Stimulated activated CD8-positive, alpha-beta memory T cell treated with anti-CD3 and anti-CD28 coated beads, Interleukin-7, amount 100 ng/mL, for 4 hours (primary cell): ENCODE measurements around the gene CCR5AS.
A peak's percentile ranks its signal among the peaks of the same experiment; 100 is the strongest.

ENCODE experiments used
- DNase-seq, 2 donors: peaks; one replicate each; pipeline ENCODE4 v3.0.0-alpha.2; 2020; ENCODE audit warnings: low read depth in 2 of 2

Gene CCR5AS

DNA sequence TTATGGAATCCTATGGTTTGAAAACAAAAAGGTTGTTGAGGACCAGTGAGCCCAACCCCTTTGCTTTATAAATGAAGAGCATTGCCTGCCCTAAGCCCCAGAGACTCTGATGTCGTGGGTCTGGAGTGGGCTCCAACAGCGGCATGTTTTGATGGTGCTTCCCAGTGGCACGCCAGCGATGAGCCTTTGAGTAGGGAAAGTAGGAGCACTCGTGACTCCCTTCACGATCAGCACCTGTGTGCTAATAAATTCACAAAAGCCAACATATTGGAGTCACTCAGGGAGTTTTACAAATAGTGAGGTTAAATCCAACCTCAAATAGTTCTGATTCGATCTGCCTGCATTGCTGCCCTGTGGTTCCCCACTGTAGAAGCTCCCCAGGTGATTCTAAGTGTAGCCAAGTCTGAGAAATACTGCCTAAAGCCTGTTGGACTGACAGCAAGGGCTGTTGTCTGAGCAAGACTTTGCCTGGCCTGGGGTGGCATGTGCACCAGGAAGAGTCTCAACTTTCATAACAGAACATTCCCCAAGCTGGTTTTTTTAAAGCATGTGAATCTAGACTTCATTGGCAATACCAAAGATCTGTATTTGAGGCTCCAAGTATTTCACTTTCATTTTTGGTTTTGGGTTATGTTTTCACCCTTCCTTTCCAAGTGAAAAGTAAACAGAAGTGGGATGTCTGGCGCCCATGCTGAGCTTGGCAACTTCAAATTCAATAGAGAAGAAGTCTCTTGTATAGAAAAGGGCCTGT lies 26.2 kb downstream of the CCR5AS start:
- no peak for DNase-seq

DNA sequence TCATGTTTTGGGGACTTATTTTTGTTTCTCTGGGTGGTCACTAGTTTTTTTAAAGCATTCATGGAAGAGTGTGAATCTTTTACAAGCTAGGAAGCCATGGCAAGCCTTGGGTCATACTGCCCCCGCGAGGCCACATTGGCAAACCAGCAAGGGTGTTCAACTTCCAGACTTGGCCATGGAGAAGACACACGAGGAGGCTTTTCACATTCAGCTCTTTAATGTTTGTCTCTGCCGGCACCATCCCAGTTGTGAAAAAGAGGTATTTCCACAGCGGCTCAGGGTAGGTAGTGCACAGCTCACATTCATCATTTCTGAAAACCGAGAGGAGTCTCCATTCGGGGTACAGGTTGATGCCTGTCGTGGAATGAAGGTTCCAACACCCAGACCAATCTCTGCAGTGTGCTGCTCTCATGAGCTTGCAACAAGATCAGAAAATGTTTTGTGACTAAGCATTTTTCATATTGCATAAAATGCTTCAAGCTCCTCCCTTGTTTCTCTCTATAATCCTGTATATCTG lies 28.4 kb downstream of the CCR5AS start:
- DNase-seq, result peak; percentile 40 to 47

DNA sequence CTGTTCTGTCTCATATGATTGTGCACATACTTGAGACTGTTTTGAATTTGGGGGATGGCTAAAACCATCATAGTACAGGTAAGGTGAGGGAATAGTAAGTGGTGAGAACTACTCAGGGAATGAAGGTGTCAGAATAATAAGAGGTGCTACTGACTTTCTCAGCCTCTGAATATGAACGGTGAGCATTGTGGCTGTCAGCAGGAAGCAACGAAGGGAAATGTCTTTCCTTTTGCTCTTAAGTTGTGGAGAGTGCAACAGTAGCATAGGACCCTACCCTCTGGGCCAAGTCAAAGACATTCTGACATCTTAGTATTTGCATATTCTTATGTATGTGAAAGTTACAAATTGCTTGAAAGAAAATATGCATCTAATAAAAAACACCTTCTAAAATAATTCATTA lies 31.1 kb downstream of the CCR5AS start:
- DNase-seq, result no peak

DNA sequence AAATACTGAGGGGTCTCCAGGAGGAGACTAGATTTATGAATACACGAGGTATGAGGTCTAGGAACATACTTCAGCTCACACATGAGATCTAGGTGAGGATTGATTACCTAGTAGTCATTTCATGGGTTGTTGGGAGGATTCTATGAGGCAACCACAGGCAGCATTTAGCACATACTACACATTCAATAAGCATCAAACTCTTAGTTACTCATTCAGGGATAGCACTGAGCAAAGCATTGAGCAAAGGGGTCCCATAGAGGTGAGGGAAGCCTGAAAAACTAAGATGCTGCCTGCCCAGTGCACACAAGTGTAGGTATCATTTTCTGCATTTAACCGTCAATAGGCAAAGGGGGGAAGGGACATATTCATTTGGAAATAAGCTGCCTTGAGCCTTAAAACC lies 31.6 kb downstream of the CCR5AS start:
- no peak for DNase-seq

DNA sequence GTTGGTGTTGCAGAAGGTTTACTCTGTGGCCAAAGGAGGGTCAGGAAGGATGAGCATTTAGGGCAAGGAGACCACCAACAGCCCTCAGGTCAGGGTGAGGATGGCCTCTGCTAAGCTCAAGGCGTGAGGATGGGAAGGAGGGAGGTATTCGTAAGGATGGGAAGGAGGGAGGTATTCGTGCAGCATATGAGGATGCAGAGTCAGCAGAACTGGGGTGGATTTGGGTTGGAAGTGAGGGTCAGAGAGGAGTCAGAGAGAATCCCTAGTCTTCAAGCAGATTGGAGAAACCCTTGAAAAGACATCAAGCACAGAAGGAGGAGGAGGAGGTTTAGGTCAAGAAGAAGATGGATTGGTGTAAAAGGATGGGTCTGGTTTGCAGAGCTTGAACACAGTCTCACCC lies 32.1 kb downstream of the CCR5AS start:
- DNase-seq, result no peak

DNA sequence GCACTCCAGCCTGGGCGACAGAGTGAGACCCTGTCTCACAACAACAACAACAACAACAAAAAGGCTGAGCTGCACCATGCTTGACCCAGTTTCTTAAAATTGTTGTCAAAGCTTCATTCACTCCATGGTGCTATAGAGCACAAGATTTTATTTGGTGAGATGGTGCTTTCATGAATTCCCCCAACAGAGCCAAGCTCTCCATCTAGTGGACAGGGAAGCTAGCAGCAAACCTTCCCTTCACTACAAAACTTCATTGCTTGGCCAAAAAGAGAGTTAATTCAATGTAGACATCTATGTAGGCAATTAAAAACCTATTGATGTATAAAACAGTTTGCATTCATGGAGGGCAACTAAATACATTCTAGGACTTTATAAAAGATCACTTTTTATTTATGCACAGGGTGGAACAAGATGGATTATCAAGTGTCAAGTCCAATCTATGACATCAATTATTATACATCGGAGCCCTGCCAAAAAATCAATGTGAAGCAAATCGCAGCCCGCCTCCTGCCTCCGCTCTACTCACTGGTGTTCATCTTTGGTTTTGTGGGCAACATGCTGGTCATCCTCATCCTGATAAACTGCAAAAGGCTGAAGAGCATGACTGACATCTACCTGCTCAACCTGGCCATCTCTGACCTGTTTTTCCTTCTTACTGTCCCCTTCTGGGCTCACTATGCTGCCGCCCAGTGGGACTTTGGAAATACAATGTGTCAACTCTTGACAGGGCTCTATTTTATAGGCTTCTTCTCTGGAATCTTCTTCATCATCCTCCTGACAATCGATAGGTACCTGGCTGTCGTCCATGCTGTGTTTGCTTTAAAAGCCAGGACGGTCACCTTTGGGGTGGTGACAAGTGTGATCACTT lies 34.1 kb downstream of the CCR5AS start:
- no peak for DNase-seq

DNA sequence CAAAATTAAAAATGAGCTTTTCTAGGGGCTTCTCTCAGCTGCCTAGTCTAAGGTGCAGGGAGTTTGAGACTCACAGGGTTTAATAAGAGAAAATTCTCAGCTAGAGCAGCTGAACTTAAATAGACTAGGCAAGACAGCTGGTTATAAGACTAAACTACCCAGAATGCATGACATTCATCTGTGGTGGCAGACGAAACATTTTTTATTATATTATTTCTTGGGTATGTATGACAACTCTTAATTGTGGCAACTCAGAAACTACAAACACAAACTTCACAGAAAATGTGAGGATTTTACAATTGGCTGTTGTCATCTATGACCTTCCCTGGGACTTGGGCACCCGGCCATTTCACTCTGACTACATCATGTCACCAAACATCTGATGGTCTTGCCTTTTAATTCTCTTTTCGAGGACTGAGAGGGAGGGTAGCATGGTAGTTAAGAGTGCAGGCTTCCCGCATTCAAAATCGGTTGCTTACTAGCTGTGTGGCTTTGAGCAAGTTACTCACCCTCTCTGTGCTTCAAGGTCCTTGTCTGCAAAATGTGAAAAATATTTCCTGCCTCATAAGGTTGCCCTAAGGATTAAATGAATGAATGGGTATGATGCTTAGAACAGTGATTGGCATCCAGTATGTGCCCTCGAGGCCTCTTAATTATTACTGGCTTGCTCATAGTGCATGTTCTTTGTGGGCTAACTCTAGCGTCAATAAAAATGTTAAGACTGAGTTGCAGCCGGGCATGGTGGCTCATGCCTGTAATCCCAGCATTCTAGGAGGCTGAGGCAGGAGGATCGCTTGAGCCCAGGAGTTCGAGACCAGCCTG lies 35.1 kb downstream of the CCR5AS start:
- no peak for DNase-seq

DNA sequence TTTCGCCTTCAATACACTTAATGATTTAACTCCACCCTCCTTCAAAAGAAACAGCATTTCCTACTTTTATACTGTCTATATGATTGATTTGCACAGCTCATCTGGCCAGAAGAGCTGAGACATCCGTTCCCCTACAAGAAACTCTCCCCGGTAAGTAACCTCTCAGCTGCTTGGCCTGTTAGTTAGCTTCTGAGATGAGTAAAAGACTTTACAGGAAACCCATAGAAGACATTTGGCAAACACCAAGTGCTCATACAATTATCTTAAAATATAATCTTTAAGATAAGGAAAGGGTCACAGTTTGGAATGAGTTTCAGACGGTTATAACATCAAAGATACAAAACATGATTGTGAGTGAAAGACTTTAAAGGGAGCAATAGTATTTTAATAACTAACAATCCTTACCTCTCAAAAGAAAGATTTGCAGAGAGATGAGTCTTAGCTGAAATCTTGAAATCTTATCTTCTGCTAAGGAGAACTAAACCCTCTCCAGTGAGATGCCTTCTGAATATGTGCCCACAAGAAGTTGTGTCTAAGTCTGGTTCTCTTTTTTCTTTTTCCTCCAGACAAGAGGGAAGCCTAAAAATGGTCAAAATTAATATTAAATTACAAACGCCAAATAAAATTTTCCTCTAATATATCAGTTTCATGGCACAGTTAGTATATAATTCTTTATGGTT lies 35.9 kb downstream of the CCR5AS start, which contains the start of gene CCR5:
Gene CCR5 (plus strand): TSS at position 108 of the 680 bp plus-strand sequence. CDS start 1,957 bp downstream, outside the sequence.
- no peak for DNase-seq

DNA sequence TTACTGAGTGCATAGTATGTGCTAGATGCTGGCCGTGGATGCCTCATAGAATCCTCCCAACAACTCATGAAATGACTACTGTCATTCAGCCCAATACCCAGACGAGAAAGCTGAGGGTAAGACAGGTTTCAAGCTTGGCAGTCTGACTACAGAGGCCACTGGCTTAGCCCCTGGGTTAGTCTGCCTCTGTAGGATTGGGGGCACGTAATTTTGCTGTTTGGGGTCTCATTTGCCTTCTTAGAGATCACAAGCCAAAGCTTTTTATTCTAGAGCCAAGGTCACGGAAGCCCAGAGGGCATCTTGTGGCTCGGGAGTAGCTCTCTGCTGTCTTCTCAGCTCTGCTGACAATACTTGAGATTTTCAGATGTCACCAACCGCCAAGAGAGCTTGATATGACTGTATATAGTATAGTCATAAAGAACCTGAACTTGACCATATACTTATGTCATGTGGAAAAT lies 37.2 kb downstream of the CCR5AS start:
- DNase-seq, result no peak

DNA sequence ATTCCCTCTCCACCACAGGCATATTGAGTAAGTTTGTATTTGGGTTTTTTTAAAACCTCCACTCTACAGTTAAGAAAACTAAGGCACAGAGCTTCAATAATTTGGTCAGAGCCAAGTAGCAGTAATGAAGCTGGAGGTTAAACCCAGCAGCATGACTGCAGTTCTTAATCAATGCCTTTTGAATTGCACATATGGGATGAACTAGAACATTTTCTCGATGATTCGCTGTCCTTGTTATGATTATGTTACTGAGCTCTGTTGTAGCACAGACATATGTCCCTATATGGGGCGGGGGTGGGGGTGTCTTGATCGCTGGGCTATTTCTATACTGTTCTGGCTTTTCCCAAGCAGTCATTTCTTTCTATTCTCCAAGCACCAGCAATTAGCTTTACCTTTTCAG lies 37.7 kb downstream of the CCR5AS start:
- no peak for DNase-seq

DNA sequence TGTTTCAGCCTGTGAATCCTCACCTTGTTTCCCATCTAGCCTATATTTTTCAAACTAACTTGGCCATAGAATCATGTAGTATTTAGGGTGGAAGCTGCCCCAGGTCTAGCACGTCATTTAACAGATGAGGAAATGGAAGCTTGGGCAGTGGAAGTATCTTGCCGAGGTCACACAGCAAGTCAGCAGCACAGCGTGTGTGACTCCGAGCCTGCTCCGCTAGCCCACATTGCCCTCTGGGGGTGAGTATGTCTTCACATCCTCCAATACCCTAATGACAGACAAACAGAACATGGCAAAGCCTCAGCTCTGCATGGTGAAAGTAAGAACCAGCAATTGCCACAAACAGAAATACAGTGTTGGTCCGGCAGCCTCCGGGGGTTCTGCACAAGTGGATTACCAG lies 38.3 kb downstream of the CCR5AS start:
- peak; percentile 50 to 59 for DNase-seq

DNA sequence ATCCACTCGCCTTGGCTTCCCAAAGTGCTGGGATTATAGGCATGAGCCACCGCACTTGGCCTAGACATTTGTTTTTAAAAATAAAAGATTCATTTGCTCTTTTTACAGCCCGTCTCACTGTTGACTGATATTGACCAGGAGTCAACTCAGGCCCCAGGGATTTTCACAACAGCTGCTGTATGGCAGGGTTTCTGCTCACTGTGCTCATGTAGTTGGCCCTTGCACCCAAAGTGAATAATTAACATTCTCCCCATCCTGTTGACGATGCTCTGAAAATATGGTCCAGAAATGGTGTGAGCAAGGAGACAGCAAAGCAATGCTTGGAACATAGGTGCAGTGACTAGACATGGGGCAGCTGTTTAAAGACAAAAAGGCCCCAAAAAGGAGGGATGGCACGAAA lies 39.1 kb downstream of the CCR5AS start:
- DNase-seq, result no peak

DNA sequence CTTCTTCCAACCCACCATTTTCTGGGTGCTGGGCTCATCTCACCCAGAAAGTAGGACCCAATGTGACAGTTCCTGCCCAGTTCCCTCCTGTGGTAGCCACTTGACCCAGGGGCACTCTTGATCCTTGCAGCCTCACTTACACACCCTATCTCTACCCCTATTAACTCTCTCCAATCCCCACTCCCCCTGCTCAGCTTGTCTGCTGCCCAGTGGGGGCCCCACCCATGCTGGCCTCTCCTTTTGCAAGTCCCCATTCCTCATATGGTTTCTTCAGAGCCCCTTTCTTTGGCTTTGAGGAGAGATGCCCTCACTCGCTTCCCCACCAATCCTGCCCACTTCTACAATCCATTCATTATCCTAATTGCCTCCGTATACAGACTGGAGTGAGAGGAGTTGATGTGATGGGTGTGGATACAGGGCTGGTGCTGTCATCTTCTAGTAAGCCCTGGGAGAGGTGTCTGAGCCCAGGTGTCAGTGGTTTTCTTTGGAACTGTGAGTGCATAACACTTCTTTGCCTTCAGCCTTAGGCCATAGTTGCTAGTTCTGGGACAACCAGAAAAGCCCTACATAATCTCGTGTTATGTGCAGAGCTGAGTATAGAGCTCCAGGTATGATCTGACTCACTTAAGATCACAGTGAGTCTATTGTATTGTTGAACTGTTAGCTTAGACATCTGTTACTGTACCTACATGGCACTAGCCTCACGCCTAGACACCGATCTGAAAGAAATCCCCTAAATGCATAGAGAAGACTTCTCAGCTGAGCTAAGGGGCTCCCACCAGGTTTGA lies 40.9 kb downstream of the CCR5AS start:
- no peak for DNase-seq

DNA sequence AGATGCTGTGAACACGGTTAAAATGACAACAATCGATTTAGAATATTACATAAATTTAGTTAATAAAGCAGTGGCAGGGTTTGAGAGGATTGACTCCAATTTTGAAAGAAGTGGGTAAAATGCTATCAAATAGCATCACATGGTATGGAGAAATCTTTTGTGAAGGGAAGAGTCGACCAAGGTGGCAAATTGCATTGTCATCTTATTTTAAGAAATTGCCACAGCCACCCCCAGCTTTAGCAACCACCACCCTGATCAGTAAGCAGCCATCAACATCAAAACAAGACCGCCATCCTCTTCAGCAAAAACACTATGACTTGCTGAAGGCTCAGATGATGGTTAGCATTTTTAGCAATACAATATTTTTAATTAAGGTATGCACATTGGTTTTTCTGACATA lies 41.8 kb downstream of the CCR5AS start:
- no peak for DNase-seq

DNA sequence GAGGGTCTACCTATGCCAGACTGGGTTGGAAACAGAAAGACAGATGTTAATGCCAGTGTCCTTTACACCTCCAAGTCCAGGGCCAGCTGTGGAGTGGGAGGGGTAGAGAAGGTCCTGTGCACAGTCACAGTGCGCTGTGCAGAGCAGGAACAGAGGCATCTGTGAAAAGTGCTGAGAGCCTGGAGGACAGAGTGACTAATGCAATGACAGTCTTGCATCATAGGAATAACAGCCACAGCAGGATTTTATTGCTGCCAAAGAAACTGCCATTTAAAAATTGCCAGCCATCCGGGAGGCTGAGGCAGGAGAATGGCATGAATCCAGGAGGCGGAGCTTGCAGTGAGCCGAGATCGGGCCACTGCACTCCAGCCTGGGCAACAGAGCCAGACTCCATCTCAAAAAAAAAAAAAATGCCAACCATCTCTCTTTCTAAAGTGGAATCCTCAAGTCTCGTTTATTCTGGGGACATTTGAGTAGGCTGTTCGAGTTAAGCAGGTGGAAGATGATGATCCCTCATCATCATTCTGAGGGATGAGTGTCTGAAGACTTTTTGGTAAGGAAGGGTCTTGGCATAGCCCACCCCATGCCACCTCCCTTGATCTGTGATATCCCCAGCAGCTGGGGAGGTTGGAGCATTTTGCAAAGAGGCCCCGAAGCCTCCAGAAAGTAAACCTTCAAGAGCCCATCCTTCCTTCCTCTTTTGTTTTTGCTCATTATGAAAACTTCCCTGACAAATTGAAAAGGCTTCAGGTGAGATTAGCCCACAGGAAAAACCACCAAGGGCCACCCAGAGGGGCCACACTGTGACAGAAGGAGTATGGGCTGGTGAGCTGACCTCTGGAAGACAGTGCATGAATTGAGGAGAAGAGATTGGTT lies 45.2 kb downstream of the CCR5AS start:
- DNase-seq, result no peak

DNA sequence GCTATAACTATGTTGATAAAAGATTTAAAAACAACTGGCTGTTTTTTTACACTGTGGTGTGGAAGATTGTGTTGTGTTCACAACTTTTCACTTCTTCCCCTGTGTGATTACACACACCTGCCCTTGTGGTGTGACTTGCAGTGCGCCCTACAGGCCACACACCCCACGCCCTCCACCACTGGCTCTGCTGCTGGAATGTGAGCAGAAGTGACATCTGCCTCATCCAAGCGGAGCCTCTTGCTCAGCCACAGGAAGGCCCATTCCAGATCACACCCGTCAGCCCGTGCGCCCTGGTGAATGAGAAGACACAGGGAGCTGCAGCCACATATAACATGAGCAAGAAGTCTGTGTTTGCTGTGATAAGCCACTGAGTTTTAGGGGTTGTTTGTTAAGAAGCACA lies 46.0 kb downstream of the CCR5AS start:
- DNase-seq, result no peak

DNA sequence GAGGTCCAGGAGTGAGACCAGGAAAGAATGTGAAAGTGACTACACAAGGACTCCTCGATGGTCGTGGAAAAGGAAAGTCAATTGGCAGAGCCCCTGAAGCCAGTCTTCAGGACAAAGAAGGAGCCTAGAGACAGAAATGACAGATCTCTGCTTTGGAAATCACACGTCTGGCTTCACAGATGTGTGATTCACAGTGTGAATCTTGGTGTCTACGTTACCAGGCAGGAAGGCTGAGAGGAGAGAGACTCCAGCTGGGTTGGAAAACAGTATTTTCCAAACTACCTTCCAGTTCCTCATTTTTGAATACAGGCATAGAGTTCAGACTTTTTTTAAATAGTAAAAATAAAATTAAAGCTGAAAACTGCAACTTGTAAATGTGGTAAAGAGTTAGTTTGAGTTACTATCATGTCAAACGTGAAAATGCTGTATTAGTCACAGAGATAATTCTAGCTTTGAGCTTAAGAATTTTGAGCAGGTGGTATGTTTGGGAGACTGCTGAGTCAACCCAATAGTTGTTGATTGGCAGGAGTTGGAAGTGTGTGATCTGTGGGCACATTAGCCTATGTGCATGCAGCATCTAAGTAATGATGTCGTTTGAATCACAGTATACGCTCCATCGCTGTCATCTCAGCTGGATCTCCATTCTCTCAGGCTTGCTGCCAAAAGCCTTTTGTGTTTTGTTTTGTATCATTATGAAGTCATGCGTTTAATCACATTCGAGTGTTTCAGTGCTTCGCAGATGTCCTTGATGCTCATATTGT lies 47.0 kb downstream of the CCR5AS start:
- no peak for DNase-seq

DNA sequence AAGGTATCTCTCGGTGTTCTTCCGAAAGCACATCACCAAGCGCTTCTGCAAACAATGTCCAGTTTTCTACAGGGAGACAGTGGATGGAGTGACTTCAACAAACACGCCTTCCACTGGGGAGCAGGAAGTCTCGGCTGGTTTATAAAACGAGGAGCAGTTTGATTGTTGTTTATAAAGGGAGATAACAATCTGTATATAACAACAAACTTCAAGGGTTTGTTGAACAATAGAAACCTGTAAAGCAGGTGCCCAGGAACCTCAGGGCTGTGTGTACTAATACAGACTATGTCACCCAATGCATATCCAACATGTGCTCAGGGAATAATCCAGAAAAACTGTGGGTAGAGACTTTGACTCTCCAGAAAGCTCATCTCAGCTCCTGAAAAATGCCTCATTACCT lies 48.4 kb downstream of the CCR5AS start:
- DNase-seq, result no peak

DNA sequence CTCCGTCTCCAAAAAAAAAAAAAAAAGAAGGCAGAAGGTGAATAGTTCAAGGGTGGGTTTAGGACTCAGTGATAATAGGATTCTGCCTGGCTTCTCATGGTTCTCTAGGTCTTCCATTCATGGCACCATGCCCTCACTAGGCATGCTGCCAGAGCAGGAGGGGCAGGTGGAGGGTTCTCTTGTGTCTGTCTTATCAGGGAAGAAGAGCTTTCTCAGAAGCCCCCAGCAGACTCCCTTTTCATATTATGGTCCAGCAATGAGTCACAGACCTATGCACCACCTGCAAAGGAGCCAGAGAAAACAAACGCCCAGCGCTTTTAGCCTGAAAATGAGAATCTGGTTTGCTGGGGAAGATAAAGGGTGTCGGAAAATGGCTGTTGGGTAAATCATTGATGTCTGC lies 50.0 kb downstream of the CCR5AS start:
- no peak for DNase-seq
